Smooth muscle cell of trachea (primary cell): ENCODE measurements around the gene ANKRD2. TPM values are rescaled to one million over a fixed set of nuclear protein-coding genes. Genes with fewer than 3 reads are reported as not detected.

Source experiments
- total RNA-seq: library from RNA; depleted of rRNA; stranded (reverse); fragments of >200 nt; gene quantifications from 2 replicates; pipeline ENCODE4 v1.2.1, GENCODE V29; 2014

ANKRD2 gene, protein sequence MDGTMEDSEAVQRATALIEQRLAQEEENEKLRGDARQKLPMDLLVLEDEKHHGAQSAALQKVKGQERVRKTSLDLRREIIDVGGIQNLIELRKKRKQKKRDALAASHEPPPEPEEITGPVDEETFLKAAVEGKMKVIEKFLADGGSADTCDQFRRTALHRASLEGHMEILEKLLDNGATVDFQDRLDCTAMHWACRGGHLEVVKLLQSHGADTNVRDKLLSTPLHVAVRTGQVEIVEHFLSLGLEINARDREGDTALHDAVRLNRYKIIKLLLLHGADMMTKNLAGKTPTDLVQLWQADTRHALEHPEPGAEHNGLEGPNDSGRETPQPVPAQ
- total RNA-seq = 0.50 and 2.3 TPM in 2 replicates

DNA sequence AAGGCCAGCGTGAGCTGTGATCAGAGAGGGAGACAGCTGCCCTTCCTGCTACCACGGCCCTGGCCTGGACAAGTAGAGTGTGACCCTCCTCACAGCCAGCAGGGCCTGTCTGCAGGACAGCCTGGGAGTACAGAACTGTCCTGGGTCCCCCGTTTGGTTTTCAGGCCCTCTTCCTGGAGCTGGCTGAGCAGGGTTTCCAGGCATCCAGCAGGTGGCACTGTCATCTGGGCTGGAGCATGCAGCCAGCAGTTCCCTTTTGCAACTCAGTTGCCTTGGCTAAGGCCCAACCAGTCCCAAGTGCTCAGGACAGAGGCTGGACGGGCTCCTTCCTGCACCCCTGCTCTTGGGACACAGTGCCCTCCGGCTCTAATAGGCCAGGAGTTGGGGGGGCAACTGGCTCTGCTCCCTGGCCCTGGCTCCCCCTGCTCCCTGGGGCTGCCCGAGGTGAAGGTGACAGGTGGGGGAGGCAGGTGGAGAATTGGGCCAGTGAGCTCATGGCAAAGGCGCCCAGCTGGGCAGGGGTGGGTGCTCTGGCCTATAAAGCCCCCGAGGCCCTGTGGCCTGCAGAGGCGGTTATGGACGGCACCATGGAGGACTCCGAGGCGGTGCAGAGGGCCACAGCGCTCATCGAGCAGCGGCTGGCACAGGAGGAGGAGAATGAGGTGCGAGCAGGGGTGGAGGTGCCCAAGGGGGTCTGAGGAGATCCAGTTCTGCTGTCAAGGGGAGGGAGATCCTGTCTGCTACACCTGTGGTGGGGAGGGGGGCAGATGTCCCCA, at the start of gene ANKRD2:
ANKRD2 (plus strand) TSS at position 566 of the 776 bp plus-strand sequence; CDS start at position 576, 10 bp downstream.

DNA sequence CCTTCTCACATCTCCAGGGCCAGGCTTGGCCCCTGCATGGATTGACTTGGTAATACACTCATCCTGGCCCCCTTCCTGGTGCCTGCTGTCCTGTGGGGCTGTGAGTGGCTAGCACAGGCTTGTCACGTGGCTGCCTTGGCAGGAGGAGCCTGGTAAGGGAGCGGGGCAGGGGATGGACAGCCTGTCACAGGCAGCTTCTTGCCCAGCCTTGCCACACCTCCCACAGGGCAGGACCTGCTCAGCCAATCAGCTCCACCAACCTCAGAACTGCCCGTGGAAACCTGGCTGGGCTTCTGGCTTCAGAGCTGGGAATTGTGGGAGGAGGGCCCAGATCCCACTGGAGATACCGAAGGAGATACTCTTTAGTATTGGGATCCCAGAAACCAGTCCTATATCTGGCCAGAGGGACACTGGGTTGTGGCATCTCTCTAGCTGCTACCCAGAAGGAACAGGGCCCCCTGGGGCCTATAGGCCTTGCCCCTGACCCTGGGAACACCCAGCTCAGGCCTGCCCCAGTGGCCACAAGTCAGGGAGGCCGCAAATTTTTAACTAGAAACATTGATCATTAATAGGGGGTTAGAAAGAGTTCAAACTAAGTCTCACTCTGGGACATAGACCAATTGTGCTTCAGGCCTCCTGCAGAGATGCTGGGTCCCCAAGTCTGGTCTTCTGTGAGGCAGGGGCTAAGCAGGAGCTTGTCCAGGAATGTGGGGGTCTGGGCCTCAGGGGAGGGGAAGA, 11.7 kb downstream of the ANKRD2 start, which contains the start of gene HOGA1:
HOGA1 (plus strand) TSS at position 330 of the 738 bp plus-strand sequence; CDS start at position 645, 315 bp downstream.

DNA sequence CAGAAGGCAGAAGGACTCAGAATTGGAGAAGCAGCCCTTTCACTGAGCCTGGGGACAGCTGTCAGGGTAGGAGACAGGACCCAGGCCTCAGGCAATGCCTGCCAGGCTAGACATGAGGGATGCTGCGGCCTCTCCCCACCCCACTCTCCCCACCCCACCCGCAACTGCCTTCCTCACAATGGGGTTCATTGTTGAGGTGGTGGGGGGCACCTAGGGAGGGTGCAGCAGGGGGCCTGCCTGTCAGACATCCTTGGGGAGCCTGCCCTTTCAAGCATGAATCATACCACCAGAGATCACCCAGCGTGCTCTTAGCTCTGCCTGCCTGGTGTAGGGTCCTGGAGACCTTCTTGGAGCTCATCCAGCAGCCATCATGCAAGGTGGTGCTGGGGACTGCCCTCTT, 16.9 kb downstream of the ANKRD2 start, which contains the start of gene C10orf62:
C10orf62 (plus strand) TSS at position 243 of the 400 bp plus-strand sequence. CDS start 177 bp downstream, outside the sequence.

DNA sequence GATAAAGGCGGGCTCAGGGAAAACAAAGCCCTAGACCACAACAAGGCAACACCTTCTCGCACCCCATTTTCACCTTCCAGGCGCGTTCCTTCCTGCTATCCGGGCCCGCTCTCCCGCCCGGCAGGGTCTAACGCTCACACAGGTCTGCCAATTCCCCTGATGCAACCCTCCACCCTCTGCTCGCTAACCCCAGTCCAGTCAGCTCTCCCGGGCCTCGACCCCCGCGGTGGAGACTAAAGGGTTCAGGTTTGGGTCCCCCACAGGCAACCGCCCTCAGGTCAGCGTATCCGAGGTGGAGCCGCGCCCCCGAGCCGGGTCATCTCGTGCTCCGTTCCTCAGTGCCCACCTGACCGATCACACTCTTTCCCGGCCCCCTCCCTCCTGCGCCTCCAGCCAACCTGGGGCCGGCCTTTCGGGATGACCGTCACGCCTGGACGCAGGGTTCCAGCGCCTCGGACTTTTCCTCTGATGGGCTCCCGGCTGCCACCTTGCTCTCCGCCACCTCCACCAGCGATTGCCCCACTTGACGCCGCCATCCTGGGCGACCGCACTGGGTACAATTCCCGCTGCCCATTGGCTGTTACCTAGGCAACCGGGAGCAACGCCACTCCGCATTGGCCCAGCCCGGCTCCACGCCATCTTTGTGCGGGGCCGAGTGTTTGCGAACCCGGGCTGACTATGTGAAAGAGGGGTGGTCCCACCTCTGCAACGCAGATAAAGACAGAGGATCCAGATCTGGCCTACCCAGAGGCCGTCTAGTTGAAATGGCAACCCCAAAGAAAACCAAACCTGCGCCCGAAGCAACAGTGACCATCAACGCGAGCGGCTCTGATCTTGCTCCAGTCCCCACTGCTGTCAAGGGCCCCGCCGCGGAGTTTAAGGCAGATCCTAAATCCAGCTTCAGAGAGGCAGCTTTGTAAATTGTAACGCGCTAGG, 60.6 kb downstream of the ANKRD2 start, which contains the start of gene MORN4:
MORN4 (minus strand) TSS at position 552 of the 936 bp plus-strand sequence. CDS start 13,847 bp downstream, outside the sequence.

Other genes with a start within 250 kb of the ANKRD2 start
- gene FRAT2, start 238.1 kb upstream of the ANKRD2 start, total RNA-seq = 4.2 and 5.8 TPM in 2 replicates
- gene RRP12, start 171.4 kb upstream of the ANKRD2 start, total RNA-seq = 11.8 and 17.9 TPM in 2 replicates
- 450 and 544 TPM in 2 replicates for gene PGAM1, start 146.6 kb upstream of the ANKRD2 start, total RNA-seq
- gene EXOSC1, start 126.8 kb upstream of the ANKRD2 start, total RNA-seq = 40.2 and 41.9 TPM in 2 replicates
- gene ZDHHC16, start 126.6 kb upstream of the ANKRD2 start, total RNA-seq = 42.6 and 59.0 TPM in 2 replicates
- gene MMS19, start 74.4 kb upstream of the ANKRD2 start, total RNA-seq = 87.3 and 97.9 TPM in 2 replicates
- 17.2 and 36.2 TPM in 2 replicates for gene UBTD1, start 73.9 kb upstream of the ANKRD2 start, total RNA-seq
- gene HOGA1, start 11.6 kb downstream of the ANKRD2 start, total RNA-seq = 1.3 and 3.3 TPM in 2 replicates
- gene C10orf62, start 16.9 kb downstream of the ANKRD2 start, total RNA-seq = 0.15 TPM in 1 of 2 replicates, not detected in the other
- gene MORN4, start 60.7 kb downstream of the ANKRD2 start, total RNA-seq = 3.3 and 3.5 TPM in 2 replicates
- 24.3 and 40.2 TPM in 2 replicates for gene PI4K2A, start 67.9 kb downstream of the ANKRD2 start, total RNA-seq
- 46.0 and 91.5 TPM in 2 replicates for gene AVPI1, start 114.5 kb downstream of the ANKRD2 start, total RNA-seq
- gene MARVELD1, start 141.0 kb downstream of the ANKRD2 start, total RNA-seq = 41.4 and 47.4 TPM in 2 replicates
- gene ZFYVE27, start 164.3 kb downstream of the ANKRD2 start, total RNA-seq = 20.9 and 23.3 TPM in 2 replicates
- not detected in 2 replicates for gene SFRP5, start 199.2 kb downstream of the ANKRD2 start, total RNA-seq